ENCODE data around the gene DDIT4L.
"Not testable (repeated sequence)": the region's sequence is repeated elsewhere in the genome, so short reads cannot be mapped to it uniquely, and the experiment has no call there.

The DDIT4L gene

GRCh38 chr4:100165809-100166208, 24.5 kb downstream of the DDIT4L start:
- no peak for DNase-seq

- no peak for DNase-seq
These were observed 25.2 kb downstream of the DDIT4L start for GRCh38 chr4:100164808-100165760.

DNA sequence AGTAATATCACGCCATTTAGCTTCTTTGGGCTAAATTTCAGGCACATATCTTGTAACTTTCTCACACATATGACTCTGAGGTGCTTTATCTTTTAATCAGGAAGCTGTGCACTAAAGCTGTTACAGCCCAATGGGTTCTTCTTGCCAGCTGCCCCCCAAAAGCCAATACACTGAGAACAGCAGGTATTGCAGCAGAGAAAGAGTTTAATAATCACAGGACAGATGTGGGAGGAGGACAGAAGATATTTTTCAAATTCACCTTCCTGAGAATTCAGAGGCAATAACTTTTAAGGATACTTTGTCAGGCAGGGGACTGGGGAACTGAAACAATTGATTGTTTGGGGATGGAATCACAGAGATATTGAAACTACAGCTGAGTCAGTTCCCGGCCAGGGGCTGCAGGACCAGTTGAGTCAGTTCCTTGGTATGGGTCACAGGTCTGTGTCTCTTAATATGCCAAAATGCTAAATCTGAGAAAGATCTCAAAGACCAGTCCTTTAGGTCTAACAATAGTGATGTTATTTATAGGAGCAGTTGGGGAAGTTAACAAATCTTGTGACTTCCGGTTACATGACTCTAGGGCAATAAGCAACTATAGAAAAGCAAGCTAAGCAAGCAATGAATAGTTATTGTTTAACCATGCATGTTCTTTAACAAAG, 28.1 kb downstream of the DDIT4L start:
- DNase-seq = no peak

GRCh38 chr4:100149190-100149589, 41.1 kb downstream of the DDIT4L start:
- DNase-seq = no peak

DNA sequence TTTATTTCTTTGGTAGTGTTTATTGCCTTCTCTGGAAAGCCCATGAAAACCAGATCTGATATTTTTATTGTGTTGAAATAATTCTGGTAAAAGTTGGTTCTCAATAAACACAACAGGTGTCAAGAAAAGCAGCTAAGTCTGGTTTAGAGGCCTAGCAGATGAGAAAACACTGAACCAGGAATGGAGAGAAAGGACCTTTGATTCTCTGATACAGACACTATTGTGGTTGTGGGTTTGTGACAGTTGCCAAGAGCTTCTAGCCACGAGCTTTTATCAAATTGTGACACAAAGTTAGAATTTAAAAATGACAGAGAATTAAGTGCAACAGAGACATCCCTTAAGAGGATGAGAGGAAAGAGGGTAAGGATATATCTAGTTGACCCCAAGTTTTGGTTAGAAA, 42.6 kb downstream of the DDIT4L start:
- DNase-seq = no peak

- DNase-seq = no peak
These were observed 43.1 kb downstream of the DDIT4L start for GRCh38 chr4:100147198-100147597.

GRCh38 chr4:100146756-100147155, 43.5 kb downstream of the DDIT4L start:
- no peak for DNase-seq

DNA sequence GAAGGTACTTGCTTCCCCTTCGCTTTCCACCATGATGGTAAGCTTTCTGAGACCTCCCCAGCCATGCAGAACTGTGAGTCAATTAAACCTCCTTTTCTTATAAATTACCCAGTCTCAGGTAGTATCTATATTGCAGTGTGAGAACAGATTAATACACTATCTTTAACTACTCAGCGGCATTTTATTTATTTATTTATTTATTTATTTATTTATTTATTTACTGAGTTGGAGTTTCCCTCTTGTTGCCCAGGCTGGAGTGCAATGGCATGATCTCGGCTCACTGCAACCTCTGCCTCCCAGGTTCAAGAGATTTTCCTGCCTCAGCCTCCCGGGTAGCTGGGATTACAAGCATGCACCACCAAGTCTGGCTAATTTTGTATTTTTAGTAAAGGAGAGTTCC, 52.9 kb downstream of the DDIT4L start:
- not testable (repeated sequence) for DNase-seq
